Dermis microvascular lymphatic vessel endothelial cell (primary cell): Measurements from ENCODE around the gene MCTP1. TPM values are rescaled to one million over a fixed set of nuclear protein-coding genes. Genes with fewer than 3 reads are reported as not detected.

Experiments used
- DNase-seq, 2 donors: peaks; one replicate each; pipeline versions ENCODE4 v3.0.0 to v3.0.0-alpha.2; 2010; ENCODE audit warnings: low read depth in 2 of 2
- total RNA-seq: library from RNA; depleted of rRNA; stranded (reverse); fragments of >200 nt; gene quantifications from 2 replicates; pipeline ENCODE4 v1.2.1, GENCODE V29; 2014

The MCTP1 gene
- total RNA-seq, 1 donor from 2014 or later, result 38.8 TPM

- no peak for DNase-seq
Observed at GRCh38 chr5:94660506-94660905, 624.4 kb downstream of the MCTP1 start.

- DNase-seq, result no peak
Observed at GRCh38 chr5:94658272-94658671, 626.6 kb downstream of the MCTP1 start.

Other genes starting within 250 kb of the MCTP1 start
- gene FAM81B, start 106.3 kb upstream of the MCTP1 start, total RNA-seq, result under 0.01 TPM in 1 of 2 replicates, not detected in the other